ENCODE results near the gene AHRR.

- TF ChIP-seq, protein P1, sequence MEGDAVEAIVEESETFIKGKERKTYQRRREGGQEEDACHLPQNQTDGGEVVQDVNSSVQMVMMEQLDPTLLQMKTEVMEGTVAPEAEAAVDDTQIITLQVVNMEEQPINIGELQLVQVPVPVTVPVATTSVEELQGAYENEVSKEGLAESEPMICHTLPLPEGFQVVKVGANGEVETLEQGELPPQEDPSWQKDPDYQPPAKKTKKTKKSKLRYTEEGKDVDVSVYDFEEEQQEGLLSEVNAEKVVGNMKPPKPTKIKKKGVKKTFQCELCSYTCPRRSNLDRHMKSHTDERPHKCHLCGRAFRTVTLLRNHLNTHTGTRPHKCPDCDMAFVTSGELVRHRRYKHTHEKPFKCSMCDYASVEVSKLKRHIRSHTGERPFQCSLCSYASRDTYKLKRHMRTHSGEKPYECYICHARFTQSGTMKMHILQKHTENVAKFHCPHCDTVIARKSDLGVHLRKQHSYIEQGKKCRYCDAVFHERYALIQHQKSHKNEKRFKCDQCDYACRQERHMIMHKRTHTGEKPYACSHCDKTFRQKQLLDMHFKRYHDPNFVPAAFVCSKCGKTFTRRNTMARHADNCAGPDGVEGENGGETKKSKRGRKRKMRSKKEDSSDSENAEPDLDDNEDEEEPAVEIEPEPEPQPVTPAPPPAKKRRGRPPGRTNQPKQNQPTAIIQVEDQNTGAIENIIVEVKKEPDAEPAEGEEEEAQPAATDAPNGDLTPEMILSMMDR (IDR thresholded peaks at IDR 0.05) = no peak
- TF ChIP-seq POLR2A (IDR thresholded peaks at IDR 0.05) = no peak
Observed at GRCh38 chr5:429453-430188, 108.1 kb downstream of the AHRR start.
